Activated CD4-positive, CD25-positive, alpha-beta regulatory T cell treated with anti-CD3 and anti-CD28 coated beads, Interleukin-2, amount 50 U/mL, for 16 hours (primary cell): ENCODE data around the gene KIRREL3.

ENCODE experiments used
- DNase-seq: peaks from one replicate; pipeline ENCODE4 v3.0.0-alpha.2; 2020; ENCODE audit warnings: low read depth, low spot score

Gene KIRREL3

GRCh38 chr11:126440792-126441514 is 559.6 kb downstream of the KIRREL3 start:
- DNase-seq = peak; percentile 33

DNA sequence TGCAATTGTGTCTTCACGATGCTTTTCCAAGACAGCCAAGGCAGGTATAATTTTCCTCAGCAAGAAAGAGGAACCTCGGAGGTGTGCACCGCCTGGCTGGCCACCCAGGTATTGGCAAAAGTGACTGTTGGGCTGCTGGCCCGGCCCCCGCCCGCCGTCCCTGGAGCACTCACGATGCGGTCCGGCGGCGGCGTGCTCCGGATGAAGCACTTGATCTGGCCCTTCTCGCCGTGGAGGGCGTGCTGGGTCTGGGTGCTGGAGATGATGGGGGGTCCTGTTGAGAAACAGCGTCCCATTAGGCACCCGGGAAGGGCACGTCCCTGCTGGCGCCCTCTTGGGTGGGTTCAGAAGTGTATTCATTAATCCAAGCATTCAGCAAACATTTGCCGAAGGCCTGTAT is 560.3 kb downstream of the KIRREL3 start:
- no peak for DNase-seq

DNA sequence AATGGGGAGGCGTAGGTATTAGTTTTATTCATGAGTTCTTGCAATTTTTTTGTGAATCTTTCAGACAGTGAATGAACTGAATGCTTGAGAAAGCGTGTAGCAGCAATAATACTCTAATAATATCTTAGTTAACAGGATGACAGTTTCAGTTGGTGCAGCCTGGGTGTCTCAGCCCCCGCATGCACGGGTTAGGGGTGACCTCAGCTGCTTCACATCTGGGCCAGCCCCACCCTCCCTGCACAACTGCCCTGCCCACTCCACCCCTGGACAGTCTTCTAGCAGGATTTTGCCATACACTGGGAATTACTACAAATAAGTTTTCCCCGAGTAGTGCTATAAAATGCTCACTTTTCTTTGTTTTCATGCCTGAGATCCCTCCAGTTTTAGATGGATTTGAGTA is 561.9 kb downstream of the KIRREL3 start:
- no peak for DNase-seq

DNA sequence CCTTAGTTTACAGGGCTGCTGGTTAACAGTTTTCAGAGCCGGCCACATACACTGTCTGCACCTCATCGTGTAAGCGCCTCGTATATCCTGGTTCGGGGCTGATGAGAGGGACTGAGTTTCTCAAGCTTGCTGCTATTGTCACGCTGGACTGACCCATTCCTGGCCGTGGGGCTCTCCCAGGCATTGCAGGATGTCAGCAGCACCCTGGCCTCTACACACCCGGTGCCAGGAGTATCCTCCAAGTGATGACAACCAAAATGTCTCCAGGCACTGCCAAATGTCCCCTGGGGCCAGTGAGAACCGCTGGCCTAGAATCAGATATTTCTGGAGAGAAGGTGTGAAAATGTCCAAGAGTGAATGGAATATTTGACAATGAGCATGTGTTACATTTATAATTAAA is 562.3 kb downstream of the KIRREL3 start:
- no peak for DNase-seq

DNA sequence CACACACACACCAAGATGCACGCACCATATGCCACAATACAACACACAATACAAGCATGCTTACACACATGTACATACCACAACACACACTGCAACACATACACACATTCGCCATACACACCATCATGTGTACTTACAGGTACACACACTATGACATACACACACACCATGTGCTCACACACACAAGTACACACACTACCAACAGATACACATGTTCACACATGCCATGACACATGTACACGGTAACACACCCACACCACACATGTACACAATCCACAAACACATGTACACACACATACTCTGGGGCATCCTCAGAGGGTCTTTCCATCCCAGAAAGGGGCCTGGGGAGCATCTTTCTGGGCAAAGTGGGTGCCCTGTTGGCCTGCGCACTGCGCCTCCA is 562.8 kb downstream of the KIRREL3 start:
- DNase-seq = no peak

DNA sequence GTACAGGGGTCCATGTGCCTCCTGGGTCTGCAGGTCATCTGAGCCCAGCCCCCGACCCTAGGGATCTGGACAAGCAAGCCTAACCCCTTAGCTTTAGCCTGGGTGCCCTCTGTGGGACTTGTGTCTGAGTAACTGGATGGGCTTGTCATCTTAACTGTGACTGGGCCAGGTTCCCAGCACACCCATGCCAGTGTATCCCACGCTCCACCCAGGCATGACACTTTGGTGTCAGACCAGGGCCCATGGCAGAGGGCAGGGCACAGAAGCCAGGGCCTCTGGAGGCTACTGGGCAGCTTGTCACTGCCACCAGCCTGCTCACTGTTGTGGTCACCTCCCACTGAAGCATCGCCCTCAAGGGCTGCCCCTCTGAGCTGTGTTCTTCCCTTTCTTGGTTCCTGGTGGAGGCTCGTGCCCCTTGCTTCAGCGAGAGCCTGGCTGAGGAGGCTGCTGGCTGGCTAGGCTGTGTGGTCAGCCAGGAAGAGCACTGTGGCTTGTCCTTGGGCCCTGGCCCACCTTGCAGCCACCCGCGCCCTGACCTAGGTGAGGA is 564.3 kb downstream of the KIRREL3 start:
- DNase-seq = no peak

GRCh38 chr11:126434950-126435335 is 565.6 kb downstream of the KIRREL3 start:
- no peak for DNase-seq

GRCh38 chr11:126433989-126434949 is 566.3 kb downstream of the KIRREL3 start:
- no peak for DNase-seq

DNA sequence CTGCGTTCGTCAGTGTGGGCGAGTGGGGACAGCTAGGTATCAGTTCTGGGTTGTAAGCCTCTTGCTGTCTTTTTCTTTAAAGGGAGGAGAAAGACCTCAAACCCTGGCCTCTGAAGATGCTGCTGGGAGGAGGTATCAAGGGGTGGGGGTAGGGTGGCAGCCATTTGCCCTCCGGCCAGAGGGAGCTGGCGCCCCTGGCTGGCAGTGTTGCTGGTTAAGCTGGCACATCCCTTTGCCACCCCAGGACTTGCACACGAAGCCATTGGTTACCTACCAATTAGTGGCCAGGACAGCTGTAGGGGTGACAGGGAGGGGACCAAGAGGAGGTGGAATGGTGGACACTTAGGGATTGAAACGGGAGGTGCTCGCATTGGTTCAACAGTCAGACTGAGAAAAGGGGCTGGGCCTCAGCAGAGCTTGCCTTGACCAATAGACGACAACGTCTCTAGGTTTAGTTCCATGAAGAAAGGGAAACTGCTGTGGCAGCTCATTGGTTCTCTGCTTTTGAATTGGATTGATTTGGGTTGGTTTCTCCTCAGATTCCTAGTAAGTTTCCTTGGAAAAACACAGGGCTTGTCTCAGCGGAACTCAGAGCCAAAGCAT is 567.2 kb downstream of the KIRREL3 start:
- DNase-seq = no peak

DNA sequence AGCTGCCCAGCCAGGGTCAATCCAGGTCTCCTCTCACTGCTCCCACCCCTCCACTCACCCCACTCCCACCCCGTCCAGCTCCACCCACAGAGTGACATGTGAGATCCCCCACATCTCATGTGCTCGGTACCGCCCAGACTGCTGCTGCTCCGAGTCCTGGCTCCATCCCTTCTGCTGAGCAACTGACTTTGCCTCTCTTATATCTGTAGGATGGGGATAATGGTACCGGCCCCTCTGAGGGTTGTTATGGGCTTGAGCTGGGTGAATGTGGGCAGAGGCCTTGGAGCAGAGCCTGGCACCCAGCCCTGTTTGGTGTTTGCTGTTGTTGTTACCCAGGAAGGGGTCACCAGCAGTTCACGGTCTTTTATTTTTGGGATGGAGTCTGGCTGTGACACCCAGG is 568.0 kb downstream of the KIRREL3 start:
- DNase-seq = no peak

DNA sequence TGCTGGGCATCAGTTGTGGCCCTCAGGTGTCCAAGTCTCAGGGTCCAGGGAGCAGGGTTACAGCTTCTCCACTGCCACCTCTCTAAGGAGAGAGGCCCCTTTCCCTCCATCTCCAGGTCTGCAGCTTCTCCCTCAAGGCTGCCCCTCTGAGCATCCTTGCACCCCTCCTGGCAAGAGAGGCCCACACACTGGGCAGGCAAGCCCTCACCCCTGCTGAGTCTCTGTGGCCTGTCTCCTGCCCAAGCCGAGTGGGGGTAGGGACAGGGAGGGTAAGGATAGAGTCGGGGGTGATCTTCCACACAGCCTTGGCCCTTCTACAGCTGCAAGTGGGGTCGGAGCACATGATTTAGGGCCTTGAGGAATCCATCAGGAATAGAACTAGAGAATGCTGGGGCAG is 568.5 kb downstream of the KIRREL3 start:
- no peak for DNase-seq

GRCh38 chr11:126431401-126432064 is 569.0 kb downstream of the KIRREL3 start:
- no peak for DNase-seq

DNA sequence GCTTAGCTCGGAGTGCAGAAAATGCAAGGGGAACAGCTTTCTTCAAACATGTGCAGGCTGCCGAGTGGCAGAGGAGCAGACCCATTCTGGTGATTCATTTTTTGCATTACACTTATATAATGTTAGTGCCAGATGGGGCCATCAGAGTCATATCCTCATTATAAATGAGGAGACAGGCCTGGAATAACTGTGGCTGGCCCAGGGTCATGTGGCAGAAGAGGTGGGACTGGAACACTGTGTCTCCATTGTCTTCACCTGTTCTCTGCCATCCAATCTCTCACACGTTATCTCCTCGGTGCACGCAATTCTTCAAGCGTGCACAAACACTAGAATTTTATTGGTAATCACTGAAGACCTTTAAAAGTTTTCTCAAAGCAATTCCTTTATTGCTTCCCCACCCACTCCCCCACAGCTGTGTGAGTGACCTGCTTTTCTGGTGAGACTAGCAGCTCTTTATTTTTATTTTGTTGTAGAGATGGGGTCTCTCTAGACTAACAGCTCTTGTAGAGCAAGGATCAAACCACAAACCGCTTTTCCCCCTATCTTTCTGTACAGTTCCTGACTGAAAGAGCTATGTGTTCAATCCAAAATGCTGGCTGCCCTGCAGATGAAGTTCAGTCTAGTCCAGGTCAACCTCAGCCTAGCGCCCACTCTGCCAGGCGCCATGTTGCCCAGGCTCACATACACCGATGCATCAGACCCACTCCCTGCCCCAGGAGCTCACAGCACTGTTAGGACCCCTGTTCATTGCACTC is 569.8 kb downstream of the KIRREL3 start:
- DNase-seq = no peak

DNA sequence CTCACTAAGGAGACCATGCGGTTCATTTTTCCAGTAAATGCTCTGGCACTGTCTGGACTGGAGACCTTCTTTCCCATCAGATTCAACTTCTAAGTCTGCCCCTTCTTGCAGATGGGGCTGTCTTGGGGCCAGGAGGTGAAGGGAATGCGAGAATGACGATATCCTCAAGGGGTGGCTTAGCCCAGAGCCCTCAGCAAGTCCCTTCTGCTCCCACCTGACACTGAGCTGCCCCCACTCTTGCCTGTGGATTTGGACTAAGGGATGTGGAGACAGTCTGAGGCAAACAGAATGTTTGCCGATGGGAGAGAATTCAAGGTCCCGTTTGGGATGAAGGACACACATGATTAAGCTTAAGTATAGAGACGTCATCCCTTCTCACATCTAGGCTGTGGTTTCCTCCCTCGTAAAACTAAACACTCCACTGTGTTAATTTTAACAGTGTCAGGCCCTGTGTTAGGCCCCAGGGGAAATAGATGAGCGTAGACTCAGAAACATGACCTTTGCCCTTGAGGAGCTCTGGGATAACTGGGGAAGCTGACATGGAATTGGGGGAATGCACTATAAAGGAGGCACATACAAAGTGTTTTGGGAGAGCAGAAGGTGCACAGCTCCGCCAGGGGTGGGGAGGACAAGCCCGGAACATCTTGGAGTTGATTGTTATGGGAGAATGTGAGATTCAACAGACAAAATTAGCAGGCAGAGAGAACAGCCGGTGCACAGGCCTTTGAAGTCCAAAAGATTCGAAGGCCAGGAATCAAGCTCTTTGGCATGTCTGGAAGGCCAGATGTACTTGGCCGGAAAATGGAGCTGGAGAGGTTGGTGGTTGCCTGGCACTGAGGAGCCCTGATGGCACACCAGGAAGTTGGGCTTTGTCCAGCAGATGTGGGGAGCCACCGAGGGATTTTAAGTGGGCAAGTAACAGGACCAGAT is 573.5 kb downstream of the KIRREL3 start:
- no peak for DNase-seq

GRCh38 chr11:126426106-126426505 is 574.5 kb downstream of the KIRREL3 start:
- no peak for DNase-seq

- no peak for DNase-seq
Measured at GRCh38 chr11:126424471-126425039, 576.0 kb downstream of the KIRREL3 start.

DNA sequence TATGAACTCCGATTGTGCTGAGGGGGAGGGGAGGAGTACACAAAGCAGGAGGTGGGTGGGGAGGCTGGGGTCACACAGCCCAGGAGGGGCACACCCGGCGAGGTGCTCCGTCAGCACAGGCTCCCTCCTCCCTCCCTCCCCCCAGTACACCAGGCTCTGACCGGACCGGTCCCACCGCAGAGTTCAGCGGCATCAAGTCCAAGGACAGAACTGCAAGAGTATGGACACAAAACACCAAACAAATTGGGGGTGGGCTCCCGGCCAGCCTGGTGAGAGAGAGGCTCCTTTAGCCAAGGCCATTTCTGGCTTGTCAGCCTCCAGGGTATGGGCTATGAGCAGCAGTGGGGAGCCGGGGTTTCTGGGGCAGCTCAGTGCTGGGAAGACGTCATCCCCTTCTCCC is 576.8 kb downstream of the KIRREL3 start:
- DNase-seq = no peak

GRCh38 chr11:126423154-126423553 is 577.4 kb downstream of the KIRREL3 start:
- DNase-seq = no peak

GRCh38 chr11:126422446-126422845 is 578.1 kb downstream of the KIRREL3 start:
- no peak for DNase-seq
